ENCODE results near the gene SQSTM1.
"Not testable (repeated sequence)": the region's sequence is repeated elsewhere in the genome, so short reads cannot be mapped to it uniquely, and the experiment has no call there.

Gene SQSTM1

GRCh38 chr5:179823937-179824744 lies 3.4 kb downstream of the SQSTM1 start:
- no peak for DNase-seq

- no peak for DNase-seq
Measured at GRCh38 chr5:179824745-179825112, 4.0 kb downstream of the SQSTM1 start.

GRCh38 chr5:179825655-179826182 lies 5.0 kb downstream of the SQSTM1 start:
- DNase-seq: no peak

GRCh38 chr5:179827680-179828079 lies 7.0 kb downstream of the SQSTM1 start:
- no peak for DNase-seq

GRCh38 chr5:179828756-179829421 lies 8.2 kb downstream of the SQSTM1 start:
- no peak for DNase-seq

- DNase-seq: no peak
Measured at GRCh38 chr5:179829732-179830435, 9.2 kb downstream of the SQSTM1 start.

- DNase-seq: no peak
Measured at GRCh38 chr5:179830818-179831468, 10.2 kb downstream of the SQSTM1 start.

- DNase-seq: no peak
Measured at GRCh38 chr5:179832039-179832745, 11.5 kb downstream of the SQSTM1 start.

GRCh38 chr5:179833056-179833708 lies 12.5 kb downstream of the SQSTM1 start:
- DNase-seq: no peak

GRCh38 chr5:179833709-179834070 lies 13.0 kb downstream of the SQSTM1 start:
- no peak for DNase-seq

GRCh38 chr5:179834120-179834519 lies 13.4 kb downstream of the SQSTM1 start:
- no peak for DNase-seq

- DNase-seq: not testable (repeated sequence)
Measured at GRCh38 chr5:179834871-179835270, 14.2 kb downstream of the SQSTM1 start.

GRCh38 chr5:179836225-179837019 lies 15.7 kb downstream of the SQSTM1 start:
- DNase-seq: no peak

- DNase-seq: no peak
Measured at GRCh38 chr5:179837076-179838011, 16.6 kb downstream of the SQSTM1 start.

GRCh38 chr5:179839328-179840256 lies 18.9 kb downstream of the SQSTM1 start:
- DNase-seq: no peak

GRCh38 chr5:179840321-179840720 lies 19.6 kb downstream of the SQSTM1 start:
- no peak for DNase-seq

GRCh38 chr5:179840766-179841165 lies 20.1 kb downstream of the SQSTM1 start:
- DNase-seq: no peak
